ENCODE data around the gene SLC35A5.

- no peak for TF ChIP-seq POLR2A (IDR thresholded peaks at IDR 0.05; ENCODE audit: borderline replicate concordance, extremely low read depth, insufficient read depth, insufficient read length)
- no peak for TF ChIP-seq CTCF (IDR thresholded peaks at IDR 0.05 in 2 of 3, conservative IDR thresholded peaks at IDR 0.05 in 1 of 3; ENCODE audit: borderline replicate concordance in 1 of 3, insufficient read depth in 1 of 3, low read depth in 2 of 3, low read length in 2 of 3)
- TF ChIP-seq EZH2 (IDR thresholded peaks at IDR 0.05): no peak
- no peak for TF ChIP-seq YY1 (IDR thresholded peaks at IDR 0.05; ENCODE audit: extremely low read depth, insufficient replicate concordance, low read depth, low read length)
- TF ChIP-seq RAD21 (IDR thresholded peaks at IDR 0.05; ENCODE audit: low read depth): no peak
- TF ChIP-seq SP1 (IDR thresholded peaks at IDR 0.05; ENCODE audit: low read depth): no peak
- no peak for TF ChIP-seq POLR2AphosphoS5 (IDR thresholded peaks at IDR 0.05; ENCODE audit: low read depth, low read length)
- no peak for TF ChIP-seq MAX (IDR thresholded peaks at IDR 0.05)
- no peak for TF ChIP-seq JUND (IDR thresholded peaks at IDR 0.05)
- no peak for TF ChIP-seq CEBPB (IDR thresholded peaks at IDR 0.05; ENCODE audit: low read depth)
- no peak for TF ChIP-seq ZNF274 (IDR thresholded peaks at IDR 0.05; ENCODE audit: low read depth, low read length)
- no peak for TF ChIP-seq EZH2phosphoT487 (IDR thresholded peaks at IDR 0.05; ENCODE audit: borderline replicate concordance)
- TF ChIP-seq REST (IDR thresholded peaks at IDR 0.05; ENCODE audit: low read depth): no peak
These were observed 21.3 kb downstream of the SLC35A5 start for GRCh38 chr3:112583105-112583504.
